ENCODE data around the gene CRBN.
A peak's percentile ranks its signal among the peaks of the same experiment; 100 is the strongest.

CRBN gene

GRCh38 chr3:3179407-3180094 is at the start of gene CRBN:
TSS of gene CRBN (minus strand) at chr3:3179691. CDS start at chr3:3179687, 4 bp downstream.
- DNase-seq (ENCODE audit: low spot score), result peak; percentile 97

- no peak for DNase-seq (ENCODE audit: low spot score)
Measured at GRCh38 chr3:3227640-3228039, 48.1 kb upstream of the CRBN start.

DNA sequence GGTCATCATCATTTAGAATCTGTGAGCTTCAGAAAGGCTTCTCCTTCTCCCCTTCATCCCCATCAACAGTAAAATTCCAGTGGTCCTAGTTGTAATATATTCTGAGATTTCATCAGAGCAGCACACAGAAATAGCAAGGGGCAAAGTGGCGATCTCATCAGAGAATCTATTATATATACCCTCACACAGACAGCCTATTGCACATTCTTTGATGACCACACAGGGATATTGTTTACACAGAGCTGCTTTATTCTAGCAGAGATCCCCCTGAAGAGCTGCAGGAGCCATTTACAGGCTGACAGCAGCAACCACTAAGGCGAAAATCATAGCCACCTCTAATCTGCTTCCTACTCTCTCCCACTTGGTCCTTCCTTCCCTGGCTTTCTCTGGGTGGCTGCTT is 42.0 kb upstream of the CRBN start:
- DNase-seq (ENCODE audit: low spot score), result no peak

DNA sequence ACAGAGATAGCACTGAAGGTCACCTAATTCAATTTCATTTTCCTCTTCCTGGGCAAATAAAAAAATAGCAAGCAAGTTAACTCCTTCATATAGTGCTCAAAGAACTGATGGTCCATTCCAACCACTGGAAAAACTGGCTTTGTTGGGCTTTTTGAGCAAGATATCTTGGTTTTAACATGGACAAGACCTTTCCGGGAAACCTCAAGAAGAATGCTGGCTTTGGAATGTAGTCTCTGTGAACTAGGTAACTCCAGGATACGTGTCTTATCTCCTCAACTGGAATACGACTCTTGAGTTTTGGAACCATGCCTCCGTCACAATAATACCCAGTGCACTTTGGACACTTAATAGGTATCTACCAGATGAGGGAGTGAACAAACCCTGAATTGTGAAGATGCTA is 36.9 kb upstream of the CRBN start:
- DNase-seq (ENCODE audit: low spot score), result no peak

DNA sequence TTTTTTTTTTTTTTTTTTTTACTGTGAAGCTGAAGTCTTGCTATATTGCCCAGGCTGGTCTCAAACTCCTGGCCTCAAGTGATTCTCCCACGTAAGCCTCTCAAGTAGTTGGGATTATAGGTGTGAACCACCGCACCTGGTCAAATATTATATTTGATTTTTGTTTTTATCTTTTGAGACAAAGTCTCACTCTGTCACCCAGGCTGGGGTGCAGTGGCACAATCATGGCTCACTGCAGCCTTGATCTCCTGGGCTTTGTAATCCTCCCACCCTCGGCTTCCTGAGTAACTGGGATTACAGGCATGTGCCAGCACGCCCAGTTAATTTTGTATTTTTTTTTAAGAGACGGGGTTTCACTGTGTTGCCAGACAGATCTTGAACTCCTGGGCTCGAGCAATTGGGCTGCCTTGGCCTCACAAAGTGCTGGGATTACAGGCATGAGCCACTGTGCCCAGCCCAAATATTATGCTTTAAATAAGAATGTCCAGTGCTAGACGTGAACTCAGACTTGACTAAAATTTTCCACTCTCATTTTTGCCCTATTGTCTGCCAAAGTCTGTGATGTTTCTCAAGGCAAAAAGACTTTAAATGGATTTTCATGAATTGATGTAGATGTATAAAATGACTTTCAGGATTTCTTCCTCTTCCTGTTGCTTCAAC is 33.4 kb upstream of the CRBN start:
- no peak for DNase-seq (ENCODE audit: low spot score)

GRCh38 chr3:3209714-3210113 is 30.2 kb upstream of the CRBN start:
- no peak for DNase-seq (ENCODE audit: low spot score)

DNA sequence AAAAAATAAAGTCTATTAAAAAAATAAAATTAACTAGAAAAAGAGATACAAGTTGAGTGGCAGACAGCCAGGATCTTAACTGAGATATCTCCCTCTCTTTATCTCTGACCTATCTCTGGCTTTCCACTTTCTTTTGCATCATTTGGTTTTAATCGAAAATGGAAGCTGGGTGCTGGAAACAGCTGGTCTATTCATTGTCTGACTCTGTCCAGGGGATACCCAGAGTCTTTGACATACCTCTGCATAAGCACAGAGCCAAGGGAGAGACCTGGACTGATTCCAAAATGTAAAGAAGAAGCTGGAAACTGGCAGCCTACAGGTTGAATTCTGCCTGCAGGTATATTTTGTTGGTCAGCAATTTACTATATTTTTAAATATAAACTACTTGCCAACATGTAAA is 29.6 kb upstream of the CRBN start:
- no peak for DNase-seq (ENCODE audit: low spot score)

GRCh38 chr3:3201611-3202010 is 22.1 kb upstream of the CRBN start:
- no peak for DNase-seq (ENCODE audit: low spot score)

DNA sequence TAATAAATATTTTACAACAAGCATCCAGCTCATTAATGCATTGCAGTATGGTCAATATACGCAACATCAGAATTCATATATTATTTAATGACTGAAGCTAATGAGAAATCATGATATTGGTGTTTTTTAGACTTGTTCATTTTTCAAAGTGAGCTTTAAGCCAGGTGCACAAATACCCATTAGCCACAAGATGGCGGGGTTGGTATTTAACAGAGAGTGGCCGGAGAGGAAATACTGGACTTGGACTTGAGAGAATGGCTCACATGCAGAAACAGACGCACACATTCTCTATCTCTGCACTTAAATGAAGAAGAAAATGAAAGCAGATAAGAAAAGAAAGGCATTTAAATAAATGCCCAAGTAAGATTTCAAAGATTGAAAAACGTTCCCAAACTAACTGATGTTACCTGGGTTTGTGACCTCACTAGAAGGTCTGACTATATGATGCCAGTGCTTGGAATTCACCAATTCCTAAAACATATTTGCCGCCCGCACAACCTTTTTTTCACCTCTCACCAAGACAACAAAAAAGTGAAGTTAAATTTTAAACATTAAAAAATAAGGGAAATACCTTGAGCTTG is 21.2 kb upstream of the CRBN start:
- DNase-seq (ENCODE audit: low spot score), result peak; percentile 33

GRCh38 chr3:3199306-3199705 is 19.8 kb upstream of the CRBN start:
- DNase-seq (ENCODE audit: low spot score), result no peak

GRCh38 chr3:3196148-3196861 is 16.8 kb upstream of the CRBN start:
- DNase-seq (ENCODE audit: low spot score), result peak; percentile 36

- DNase-seq (ENCODE audit: low spot score), result no peak
Measured at GRCh38 chr3:3194861-3195260, 15.4 kb upstream of the CRBN start.

DNA sequence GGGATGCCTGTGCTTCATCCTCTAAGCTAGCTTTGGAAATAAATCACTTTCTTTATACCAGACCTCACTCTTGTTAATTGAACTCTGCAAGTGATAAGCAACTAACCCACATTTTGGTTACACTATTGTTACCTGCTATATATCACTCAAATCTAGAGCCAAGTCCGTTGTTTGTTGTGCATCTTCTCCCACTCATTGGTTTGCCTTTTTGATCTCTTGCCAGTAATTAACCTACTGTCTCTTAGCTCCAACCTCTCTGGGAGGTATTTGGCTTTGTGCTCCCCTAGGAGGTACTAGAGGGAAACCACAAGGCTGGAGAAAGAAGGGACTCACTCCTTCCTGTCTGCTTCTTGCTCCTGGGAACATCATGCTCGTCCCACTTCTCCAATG is 12.8 kb upstream of the CRBN start:
- no peak for DNase-seq (ENCODE audit: low spot score)

DNA sequence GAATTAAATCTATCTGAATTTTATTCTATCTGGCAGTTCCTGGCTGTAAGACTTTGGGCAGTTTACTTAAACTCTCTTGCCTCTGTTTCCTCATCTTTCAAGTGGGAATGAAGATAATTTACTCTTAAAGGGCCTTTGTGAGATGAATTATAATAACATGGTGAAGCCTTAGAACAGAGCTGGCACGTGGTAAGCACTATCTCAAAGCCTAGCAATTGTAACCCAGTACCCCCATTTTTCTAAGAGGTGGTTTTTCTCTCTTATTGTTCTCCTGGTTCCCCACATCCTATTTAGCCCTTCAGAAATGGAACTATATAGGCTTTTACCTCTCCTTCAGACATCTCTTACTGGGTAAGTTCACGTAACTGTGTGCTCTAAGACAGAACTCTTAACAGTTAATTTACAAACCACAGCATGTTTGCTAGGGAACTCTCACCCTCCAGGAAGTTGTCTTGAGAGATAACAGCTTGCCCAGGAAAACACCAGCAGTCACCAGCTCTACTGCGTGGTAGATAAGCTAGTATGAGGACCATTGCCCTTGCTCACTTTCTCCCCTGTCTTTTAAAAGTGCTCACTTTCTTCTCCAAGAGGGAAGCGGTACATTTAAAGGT is 12.3 kb upstream of the CRBN start:
- DNase-seq (ENCODE audit: low spot score), result no peak

DNA sequence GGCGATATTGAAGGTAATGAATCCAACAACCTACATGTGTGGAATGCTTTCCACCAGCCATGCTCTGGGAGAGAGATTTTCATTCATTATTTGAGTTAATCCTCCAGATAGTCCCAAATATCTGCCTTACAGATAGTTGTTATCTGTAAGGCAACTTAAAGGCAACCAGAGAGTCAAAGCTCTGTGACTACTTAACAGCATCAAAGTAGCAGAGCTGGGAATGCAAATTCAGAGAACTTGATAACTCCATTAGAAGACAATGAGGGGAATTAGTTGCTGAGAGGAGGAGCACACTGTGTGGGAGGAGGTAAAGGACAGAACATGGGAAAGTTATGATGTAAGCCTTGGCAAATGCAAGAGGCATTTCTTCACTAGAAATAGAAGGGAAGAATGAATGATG is 10.5 kb upstream of the CRBN start:
- no peak for DNase-seq (ENCODE audit: low spot score)

DNA sequence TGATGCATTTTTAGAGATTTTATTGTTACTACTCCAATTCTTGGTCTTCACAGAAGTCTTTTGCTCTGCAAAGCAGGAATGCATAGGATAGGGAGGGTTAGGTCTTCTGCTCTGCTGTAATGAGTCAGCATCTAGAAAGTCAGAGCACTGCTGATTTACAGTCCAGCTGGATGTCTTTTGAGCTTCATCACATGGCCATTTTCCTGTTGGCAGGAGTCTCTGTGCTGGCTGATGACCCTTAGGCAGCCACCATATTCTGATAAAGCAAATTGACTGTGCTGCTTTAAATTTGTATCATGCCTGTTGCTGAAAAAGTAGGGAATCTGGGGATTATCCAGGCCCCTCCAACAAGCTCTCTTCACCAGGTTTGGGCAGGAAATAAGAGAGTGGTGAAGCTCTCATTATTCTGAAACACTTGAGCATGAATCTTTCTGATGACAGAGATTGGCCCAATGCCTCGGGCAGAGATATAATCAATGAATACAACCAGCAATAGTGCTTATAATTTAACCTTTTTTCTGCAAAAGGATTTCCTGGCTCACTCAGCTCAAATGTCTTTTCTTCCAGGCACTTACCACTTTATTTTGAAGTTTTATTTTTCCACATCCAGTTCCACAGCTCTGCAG is 9.7 kb upstream of the CRBN start:
- no peak for DNase-seq (ENCODE audit: low spot score)

GRCh38 chr3:3184876-3185275 is 5.4 kb upstream of the CRBN start:
- DNase-seq (ENCODE audit: low spot score), result no peak

DNA sequence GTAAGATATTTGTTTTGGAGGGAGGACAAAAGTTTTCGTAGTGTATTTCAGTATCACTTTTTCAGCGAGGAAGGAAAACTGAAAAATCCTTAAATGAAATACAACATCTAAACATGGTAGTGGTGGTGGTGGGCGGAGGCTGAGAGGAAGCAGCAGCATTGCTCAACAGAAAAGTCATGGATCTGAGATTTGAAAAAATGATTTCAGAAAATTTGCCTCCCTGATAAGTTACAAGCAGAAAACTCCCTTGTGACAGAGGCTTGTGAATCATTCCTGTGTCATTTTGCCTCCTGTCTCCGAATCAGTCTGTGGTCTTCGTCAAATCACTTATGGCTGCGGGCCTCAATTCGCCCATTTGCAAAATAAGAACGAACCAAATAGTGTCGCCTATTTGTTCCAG is 965 bp upstream of the CRBN start:
- no peak for DNase-seq (ENCODE audit: low spot score)

DNA sequence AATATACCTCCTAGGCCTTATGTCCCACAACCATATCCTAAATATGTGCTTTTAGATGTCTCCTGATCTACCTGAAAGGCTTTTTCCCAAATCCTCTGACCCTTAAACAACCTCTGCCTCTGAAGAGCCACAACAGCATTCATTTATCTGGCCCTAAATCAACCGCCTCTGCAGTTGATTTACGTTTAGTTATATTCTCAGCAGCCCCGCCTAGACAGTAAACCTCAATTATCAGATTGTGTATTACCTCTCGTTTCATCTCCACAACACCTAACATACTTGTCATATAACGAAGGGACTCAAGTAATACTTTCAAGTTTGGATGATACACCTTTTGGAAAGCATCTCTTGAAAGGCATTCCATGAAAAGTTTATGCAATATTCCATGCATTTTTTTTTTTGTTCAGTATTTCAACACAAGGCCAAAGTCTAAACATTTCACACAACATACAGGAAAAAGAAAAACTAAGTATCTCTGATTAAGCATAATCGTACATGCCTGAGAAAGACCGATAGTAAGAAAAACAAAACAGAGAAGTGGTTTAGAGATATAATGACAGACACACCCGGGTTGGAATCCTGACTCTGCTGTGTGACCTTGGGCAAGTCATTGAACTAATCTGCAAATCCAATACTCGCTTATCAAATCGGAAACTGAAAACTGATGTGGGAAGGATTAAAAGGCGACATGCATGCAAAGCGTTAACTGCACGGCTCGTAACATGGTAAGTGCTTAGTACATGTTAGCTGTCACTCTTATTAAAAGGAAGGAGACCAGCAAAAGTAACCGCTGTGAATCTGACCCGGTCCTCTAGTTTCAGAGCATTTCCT is 778 bp downstream of the CRBN start:
- no peak for DNase-seq (ENCODE audit: low spot score)

GRCh38 chr3:3177861-3178497 is 1.5 kb downstream of the CRBN start:
- DNase-seq (ENCODE audit: low spot score), result no peak

DNA sequence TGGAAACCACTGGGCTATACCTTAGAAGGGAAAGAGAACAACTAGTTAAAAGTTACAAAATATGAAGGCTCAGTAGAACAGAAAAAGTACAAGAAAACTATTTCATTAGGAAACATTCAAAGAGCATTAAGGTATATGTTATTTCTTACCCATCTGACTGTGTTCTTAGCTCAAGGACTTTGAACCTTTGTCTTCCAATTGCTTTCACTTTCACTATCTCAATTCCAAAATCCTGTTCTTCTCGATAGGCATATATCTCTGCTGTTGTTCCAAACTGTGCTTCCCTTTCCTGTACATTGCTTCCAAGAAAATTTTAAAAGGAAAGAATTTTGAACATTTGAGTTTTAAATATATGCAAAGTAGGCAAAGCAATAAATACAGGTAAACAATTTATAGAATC is 6.9 kb downstream of the CRBN start:
- no peak for DNase-seq (ENCODE audit: low spot score)
